Mesothelial cell of epicardium (in vitro differentiated cells): ENCODE results near the gene ROS1. TPM values are rescaled to one million over a fixed set of nuclear protein-coding genes. Genes with fewer than 3 reads are reported as not detected.

Experiments
- DNase-seq, 2 experiments: peaks; one replicate each; pipeline ENCODE4 v3.0.0; 2021; ENCODE audit warnings: low spot score in 2 of 2; ENCODE audit not compliant: unreplicated experiment in 2 of 2
- H3K27ac Mint-ChIP-seq: 2 replicates; pipeline ENCODE4 v1.8.0; 2021; ENCODE audit warnings: mixed read lengths
- H3K27me3 Mint-ChIP-seq: 2 replicates; pipeline ENCODE4 v1.8.0; 2021; ENCODE audit warnings: low read depth, mixed read lengths
- H3K36me3 Mint-ChIP-seq: 2 replicates; pipeline ENCODE4 v1.8.0; 2021; ENCODE audit warnings: mixed read lengths
- H3K4me1 Mint-ChIP-seq: 2 replicates; pipeline ENCODE4 v1.8.0; 2021; ENCODE audit warnings: mixed read lengths
- H3K4me3 Mint-ChIP-seq: 2 replicates; pipeline ENCODE4 v1.8.0; 2021; ENCODE audit warnings: mild to moderate bottlenecking, moderate library complexity, mixed read lengths
- H3K9me3 Mint-ChIP-seq: 2 replicates; pipeline ENCODE4 v1.8.0; 2021; ENCODE audit warnings: mixed read lengths
- CTCF ChIP-seq: fragments of 200-600 bp; sonication (generic); IDR thresholded peaks from one replicate; pipeline ENCODE4 v1.5.0; 2021; ENCODE audit warnings: antibody characterized with exemption; ENCODE audit not compliant: unreplicated experiment
- total RNA-seq: library from RNA; stranded (reverse); gene quantifications from 3 replicates; pipeline ENCODE4 v1.2.1, GENCODE V29; 2021

The ROS1 gene
- total RNA-seq, 1 donor from 2014 or later, result not detected

DNA sequence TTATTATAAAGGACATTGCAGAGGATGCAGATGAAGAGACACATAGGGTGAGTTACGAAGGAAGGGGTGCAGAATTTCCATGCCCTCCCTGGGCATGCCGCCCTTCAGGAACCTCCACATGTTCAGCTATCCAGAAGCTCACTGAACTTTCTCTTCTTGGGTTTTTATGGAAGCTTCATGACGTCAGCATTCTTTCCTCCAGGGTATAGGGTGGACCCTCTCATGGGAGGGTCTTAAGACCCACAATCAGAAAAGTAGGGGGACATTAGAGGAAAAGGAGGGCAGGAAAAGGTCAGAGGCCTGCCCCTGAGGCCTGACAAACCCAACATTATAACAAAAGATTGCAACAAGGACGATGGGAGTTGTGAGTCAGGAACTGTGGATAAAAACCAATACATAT lies 42.1 kb upstream of the ROS1 start:
- no peak for DNase-seq
- no peaks in the 10 kb centered on the region for H3K36me3 Mint-ChIP-seq
- H3K4me1 Mint-ChIP-seq, result no peaks in the 10 kb centered on the region
- no peak overlapping the region for H3K27ac Mint-ChIP-seq
- TF ChIP-seq CTCF, result no peak
- no peak overlapping the region for H3K4me3 Mint-ChIP-seq
- H3K27me3 Mint-ChIP-seq, result peaks cover 2% of the 10 kb centered on the region
- H3K9me3 Mint-ChIP-seq, result no peaks in the 10 kb centered on the region

DNA sequence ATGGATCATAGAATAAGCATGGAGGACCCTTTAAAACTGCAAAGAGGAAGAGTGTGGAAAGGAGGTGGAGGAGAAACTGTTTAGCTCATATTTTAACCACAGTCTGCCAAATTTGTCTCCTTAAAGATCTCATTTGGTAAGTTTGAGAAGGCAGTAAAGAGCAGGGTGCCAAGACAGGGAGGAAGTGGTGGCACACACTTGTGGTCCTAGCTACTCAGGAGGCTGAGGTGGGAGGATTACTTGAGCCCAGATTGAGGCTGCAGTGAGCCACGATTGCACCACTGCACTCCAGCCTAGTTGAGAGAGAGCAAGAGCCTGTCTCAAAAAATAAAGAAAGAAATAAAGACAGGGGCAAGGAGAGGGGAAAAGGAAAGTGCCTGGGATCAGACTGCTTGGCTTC lies 39.9 kb upstream of the ROS1 start:
- no peak for DNase-seq
- H3K27ac Mint-ChIP-seq, result no peak overlapping the region
- no peaks in the 10 kb centered on the region for H3K4me1 Mint-ChIP-seq
- no peaks in the 10 kb centered on the region for H3K36me3 Mint-ChIP-seq
- TF ChIP-seq CTCF, result no peak
- no peaks in the 10 kb centered on the region for H3K9me3 Mint-ChIP-seq
- peaks cover 2% of the 10 kb centered on the region for H3K27me3 Mint-ChIP-seq
- no peak overlapping the region for H3K4me3 Mint-ChIP-seq

DNA sequence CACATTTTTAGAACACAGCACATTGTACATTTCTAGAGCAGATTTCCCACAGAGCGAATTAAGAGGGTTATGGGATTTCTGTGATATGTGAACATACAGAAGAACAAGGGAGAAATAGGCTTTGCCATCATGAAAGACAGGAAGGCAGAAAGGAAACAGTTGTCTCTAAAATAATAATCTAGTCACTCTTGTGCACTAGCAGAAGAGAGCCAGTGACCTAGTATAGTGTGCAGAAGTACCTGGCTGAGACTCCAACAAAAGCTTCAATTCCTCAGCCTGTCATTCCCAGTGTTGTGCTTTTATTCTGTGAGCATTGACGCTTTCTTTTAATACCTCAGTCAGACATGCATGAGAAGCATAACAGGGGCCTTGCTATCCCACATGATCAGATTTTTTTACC lies 39.0 kb upstream of the ROS1 start:
- Mint-ChIP-seq H3K9me3 (no peaks in the 10 kb centered on the region), H3K4me1 (no peaks in the 10 kb centered on the region), H3K4me3 (no peak overlapping the region), H3K27me3 (peaks cover 2% of the 10 kb centered on the region), H3K27ac (no peak overlapping the region), H3K36me3 (no peaks in the 10 kb centered on the region)
- DNase-seq, result no peak
- no peak for TF ChIP-seq CTCF

GRCh38 chr6:117463762-117464665 lies 38.3 kb upstream of the ROS1 start:
- no peaks in the 10 kb centered on the region for H3K36me3 Mint-ChIP-seq
- H3K4me3 Mint-ChIP-seq, result no peak overlapping the region
- no peaks in the 10 kb centered on the region for H3K4me1 Mint-ChIP-seq
- peaks cover 2% of the 10 kb centered on the region for H3K27me3 Mint-ChIP-seq
- H3K27ac Mint-ChIP-seq, result no peak overlapping the region
- no peak for TF ChIP-seq CTCF
- no peaks in the 10 kb centered on the region for H3K9me3 Mint-ChIP-seq
- no peak for DNase-seq

- Mint-ChIP-seq H3K9me3 (no peaks in the 10 kb centered on the region), H3K4me1 (no peaks in the 10 kb centered on the region)
Measured at GRCh38 chr6:117459204-117459944, 33.6 kb upstream of the ROS1 start.

More at GRCh38 chr6:117459204-117459944, 33.6 kb upstream of the ROS1 start:
- no peaks in the 10 kb centered on the region for H3K36me3 Mint-ChIP-seq
- H3K27ac Mint-ChIP-seq, result no peak overlapping the region
- no peak overlapping the region for H3K4me3 Mint-ChIP-seq
- no peak for TF ChIP-seq CTCF
- H3K27me3 Mint-ChIP-seq, result no peaks in the 10 kb centered on the region
- DNase-seq, result no peak
